GM18520 (cell line): Measurements from ENCODE around the gene DDRGK1.

Experiments used
- ATAC-seq: cut with Tn5 transposase; IDR thresholded peaks from one replicate; pipeline ENCODE4 v1.9.1; 2021; ENCODE audit not compliant: unreplicated experiment

DDRGK1 gene

DNA sequence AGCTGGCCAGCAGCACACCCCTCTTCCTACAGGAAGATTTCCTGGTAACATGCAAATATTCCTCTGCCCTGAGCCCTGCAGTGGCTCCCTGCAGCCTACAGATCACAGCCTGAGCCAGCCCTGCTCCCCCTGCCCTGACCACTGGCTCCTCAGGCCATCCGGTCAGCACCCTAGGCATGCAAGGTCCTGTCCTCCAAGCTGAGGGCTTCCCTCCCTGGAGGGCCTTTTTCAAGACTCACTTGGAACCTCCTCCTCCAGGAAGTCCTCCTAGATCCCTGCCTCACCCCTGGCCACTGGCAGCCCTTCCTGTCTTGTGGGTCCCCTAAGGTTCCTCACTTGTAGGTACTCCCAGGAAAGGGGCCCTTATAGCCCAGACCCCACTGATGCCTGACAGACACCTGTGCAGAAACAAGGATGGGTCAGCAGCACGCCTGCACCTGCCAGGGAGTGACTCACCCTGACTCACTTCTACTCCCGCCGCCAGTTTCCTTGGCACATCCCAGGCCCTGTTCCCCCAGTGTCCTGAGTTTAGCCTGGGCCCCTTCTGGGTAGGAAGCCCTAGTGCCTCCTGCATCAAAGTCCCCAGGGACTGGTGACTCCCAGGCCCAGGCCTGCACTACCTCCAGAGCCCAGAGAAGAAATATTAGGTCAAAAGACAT lies 31.3 kb upstream of the DDRGK1 start:
- no peak for ATAC-seq

DNA sequence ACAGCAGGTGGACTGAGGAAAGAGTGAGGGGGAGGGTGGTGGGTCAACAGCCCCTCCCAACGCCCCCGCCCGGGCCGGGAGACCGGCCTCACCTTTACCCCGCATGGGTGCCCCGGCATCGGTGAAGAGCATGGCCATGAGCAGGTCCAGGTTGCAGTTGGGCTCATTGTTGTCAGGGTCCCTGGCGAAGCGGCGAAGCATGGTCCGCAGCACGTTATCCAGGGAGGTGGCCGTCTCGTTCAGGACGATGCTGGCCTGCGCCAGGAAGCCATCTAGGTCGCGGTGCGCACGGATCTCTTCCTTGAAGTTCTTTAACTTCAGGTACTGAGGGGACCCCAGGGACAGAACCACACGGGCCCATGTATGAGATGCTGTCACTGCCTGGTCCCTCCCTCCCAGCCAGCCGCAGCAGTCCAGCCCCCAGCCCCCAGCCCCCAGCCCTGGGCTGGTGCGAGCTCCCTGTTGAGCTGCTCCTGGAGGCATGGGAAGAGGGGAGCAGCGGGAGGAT lies 29.6 kb upstream of the DDRGK1 start:
- no peak for ATAC-seq

- no peak for ATAC-seq
Measured at GRCh38 chr20:3233131-3233990, 28.9 kb upstream of the DDRGK1 start.

GRCh38 chr20:3231889-3232588 lies 27.6 kb upstream of the DDRGK1 start:
- ATAC-seq: no peak

DNA sequence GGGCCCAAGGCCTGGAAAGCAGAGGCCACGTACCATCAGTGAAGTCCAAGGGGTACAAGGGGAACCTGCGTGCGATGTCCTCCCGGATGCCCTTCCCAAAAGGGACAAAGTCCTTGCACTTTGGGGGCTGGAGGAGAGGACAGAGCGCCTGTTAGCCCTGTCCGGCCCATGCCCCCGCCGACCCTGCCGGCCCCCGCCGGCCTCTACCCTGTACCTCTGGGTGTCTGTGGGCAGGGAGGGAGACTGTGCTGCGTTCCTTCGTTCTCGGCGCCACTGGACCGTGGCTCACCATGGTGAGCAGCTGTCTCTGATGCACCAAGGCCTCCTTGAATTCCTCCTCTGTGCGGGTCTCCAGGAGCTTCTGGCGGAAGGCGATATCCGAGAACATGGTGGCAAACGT lies 26.6 kb upstream of the DDRGK1 start:
- no peak for ATAC-seq

DNA sequence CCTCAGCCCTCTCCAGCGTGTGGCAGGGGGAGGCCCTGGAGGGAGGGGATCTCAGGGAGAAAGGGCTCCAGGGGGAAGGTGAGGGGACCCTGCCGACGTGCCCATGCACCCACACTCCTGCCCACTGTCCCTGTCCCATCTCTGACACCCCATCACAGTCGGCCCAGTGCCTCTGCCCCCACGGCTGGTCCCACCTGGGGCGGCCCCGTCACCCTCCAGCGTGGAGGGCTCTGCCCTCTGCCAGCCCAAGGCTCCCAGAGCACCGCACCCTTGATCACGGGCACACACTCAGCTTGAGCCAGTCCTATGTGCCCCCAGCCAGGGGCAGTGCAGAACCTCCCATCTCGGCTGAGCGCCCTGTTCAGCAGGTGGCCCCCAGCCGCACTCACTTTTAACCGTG lies 25.3 kb upstream of the DDRGK1 start:
- no peak for ATAC-seq

- no peak for ATAC-seq
Measured at GRCh38 chr20:3229158-3229557, 24.7 kb upstream of the DDRGK1 start.

GRCh38 chr20:3228750-3229032 lies 24.2 kb upstream of the DDRGK1 start:
- ATAC-seq: no peak

- no peak for ATAC-seq
Measured at GRCh38 chr20:3227936-3228749, 23.7 kb upstream of the DDRGK1 start.

- ATAC-seq: no peak
Measured at GRCh38 chr20:3227506-3227905, 23.0 kb upstream of the DDRGK1 start.

GRCh38 chr20:3226864-3227263 lies 22.4 kb upstream of the DDRGK1 start:
- ATAC-seq: no peak

DNA sequence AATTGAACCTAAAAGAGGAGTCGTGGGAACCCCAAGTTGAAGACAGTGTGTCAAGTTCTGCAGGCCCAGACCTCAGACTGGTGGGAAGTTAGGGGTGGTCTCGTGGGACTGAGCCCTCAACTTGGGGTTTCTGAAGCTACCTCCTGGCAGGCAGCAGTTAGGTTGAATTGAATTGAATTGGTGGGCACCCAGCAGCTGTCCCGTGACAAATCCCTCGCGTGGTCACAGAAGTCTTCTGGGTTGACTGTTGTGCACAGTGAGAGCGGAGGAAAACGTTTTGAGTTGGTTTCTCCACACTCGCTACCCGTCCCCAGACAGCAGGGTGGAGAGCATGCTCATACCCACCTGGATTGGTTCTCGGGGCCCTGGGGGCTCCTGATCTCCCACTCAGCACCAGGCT lies 21.6 kb upstream of the DDRGK1 start:
- no peak for ATAC-seq

GRCh38 chr20:3224681-3225421 lies 20.4 kb upstream of the DDRGK1 start:
- no peak for ATAC-seq

DNA sequence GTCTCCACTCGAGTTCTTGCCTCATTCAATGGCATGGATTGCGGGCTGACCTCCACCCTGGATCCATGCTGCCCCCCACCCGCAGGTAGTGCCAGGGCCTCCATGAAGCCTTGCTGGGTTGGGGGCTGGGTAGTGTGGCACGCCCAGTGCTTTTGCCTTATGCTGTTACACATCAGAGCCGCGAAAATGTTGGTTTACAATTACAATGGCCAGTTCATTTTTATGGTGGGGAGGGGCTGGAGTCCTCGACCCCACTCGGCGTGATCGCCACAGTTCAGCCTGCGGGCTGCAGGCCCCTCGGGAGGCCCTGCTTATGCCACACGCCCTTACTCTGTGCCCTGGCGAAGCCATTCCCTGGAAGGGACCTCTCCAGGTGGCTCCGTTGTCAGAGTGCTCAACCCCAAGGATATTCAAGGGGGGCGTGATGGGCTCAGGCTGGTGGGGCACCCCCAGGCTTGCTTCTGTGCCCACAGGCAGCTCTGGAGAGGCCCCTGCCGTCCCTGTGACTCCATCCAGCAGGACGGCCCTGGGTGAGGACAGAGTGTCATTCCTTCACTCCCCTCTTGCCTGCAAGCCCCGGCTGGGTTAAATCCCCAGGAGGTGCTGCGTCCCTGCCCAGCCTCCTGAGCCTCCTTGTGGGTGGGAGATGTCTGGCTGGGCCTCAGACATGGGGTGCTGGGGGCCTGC lies 19.7 kb upstream of the DDRGK1 start:
- no peak for ATAC-seq

DNA sequence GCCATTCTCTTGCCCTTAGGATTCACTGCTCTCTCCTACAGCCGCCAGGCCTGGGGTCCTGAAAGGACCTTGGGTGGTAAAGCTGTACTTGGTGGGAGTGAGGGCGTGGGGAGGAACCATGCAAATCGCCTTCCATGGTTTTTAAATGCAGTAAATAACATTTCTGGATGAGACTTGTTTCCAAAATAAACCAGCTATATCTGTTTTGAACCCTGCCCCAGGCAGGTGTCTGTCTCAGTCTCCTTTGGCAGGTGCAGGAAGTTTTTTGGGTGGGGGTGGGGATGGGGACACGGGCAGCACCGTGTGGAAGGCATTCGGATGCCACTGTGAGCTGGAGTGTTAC lies 19.1 kb upstream of the DDRGK1 start:
- no peak for ATAC-seq

GRCh38 chr20:3222635-3223600 lies 18.4 kb upstream of the DDRGK1 start:
- ATAC-seq: no peak

DNA sequence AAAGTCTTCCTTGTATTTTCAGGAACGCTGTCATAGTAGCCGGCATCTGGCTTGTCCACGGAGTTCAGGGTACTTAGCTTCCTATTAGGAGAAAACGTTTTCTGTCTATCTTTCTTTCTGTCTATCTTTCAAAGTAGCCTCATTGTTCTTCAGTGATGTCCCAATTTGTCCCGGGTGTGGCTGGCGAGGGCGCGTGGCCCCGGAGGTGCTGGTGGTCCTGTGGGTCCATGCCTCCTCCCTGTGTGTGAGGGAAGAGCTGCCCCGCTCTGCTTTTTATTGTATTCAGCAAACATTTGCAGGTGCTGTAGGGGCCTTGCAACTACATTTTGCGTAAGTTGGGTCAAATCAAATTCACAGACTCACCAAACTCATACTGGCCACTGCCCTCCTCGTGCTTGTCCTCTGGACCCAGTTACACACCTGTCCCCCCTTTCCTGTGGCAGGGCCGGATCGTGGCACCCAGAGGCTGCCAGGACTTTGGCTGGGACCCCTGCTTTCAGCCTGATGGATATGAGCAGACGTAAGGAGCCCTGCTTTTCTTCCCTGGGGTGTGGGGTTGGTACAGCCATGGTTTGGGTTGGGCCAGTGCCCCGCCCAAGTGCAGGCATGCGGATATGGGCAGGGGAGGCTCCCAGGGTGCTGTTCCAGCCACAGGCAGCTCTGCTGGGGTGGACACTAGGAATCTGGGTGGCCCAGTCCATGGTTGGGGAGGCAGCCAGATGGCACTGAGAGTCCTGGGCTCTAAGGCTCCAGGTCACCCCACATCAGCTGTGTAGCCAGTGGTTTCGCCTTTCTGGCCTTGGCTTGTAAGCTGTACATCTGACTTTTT lies 17.1 kb upstream of the DDRGK1 start:
- ATAC-seq: no peak
